PFSK-1 (cell line): ENCODE measurements around the gene KLHDC7A.

Experiments
- POLR2AphosphoS5 ChIP-seq: IDR thresholded peaks from 2 replicates; pipeline ENCODE4 v1.6.1; 2012; ENCODE audit warnings: low read depth, mild to moderate bottlenecking, control low read depth, low read length, moderate library complexity
- SIN3A ChIP-seq: IDR thresholded peaks from 2 replicates; pipeline ENCODE4 v1.6.1; 2012; ENCODE audit warnings: mild to moderate bottlenecking, low read length, moderate library complexity, borderline replicate concordance; ENCODE audit not compliant: insufficient read depth
- TAF1 ChIP-seq: IDR thresholded peaks from 2 replicates; pipeline ENCODE4 v1.6.1; 2012; ENCODE audit warnings: low read length, control low read depth, borderline replicate concordance; ENCODE audit not compliant: insufficient read depth
- TF ChIP-seq, protein P1 (sequence below), 2 experiments: IDR thresholded peaks; 2 replicates each; pipeline versions ENCODE4 v1.6.1 to v1.8.0; 2011 to 2012; ENCODE audit warnings: low read depth in 2 of 2, low read length in 2 of 2, control low read depth in 1 of 2, inconsistent platforms in 1 of 2, mild to moderate bottlenecking in 1 of 2, moderate library complexity in 1 of 2; ENCODE audit not compliant: insufficient read depth in 1 of 2

DNA sequence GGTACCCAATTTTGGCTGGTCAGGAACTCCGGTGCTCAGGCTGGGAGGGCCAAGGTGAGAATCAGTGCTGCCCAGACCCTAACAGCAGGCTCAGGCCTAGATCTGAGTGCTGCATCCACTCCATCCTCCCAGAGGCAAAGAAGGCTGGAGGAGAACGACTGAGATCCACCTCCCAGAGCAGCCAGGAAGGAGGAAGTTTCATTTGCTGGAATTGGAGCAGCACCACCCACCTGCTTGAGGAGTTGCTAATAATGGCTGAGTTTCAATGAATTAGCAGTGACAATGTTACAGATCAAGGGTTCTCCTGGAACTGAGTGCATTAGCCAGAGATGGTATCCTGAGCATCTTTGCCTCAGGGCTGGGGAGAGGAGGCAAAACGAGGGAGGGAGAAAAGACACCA is 46.7 kb upstream of the KLHDC7A start:
- no peak for TF ChIP-seq POLR2AphosphoS5
- no peak for TF ChIP-seq SIN3A
- TF ChIP-seq, protein P1, sequence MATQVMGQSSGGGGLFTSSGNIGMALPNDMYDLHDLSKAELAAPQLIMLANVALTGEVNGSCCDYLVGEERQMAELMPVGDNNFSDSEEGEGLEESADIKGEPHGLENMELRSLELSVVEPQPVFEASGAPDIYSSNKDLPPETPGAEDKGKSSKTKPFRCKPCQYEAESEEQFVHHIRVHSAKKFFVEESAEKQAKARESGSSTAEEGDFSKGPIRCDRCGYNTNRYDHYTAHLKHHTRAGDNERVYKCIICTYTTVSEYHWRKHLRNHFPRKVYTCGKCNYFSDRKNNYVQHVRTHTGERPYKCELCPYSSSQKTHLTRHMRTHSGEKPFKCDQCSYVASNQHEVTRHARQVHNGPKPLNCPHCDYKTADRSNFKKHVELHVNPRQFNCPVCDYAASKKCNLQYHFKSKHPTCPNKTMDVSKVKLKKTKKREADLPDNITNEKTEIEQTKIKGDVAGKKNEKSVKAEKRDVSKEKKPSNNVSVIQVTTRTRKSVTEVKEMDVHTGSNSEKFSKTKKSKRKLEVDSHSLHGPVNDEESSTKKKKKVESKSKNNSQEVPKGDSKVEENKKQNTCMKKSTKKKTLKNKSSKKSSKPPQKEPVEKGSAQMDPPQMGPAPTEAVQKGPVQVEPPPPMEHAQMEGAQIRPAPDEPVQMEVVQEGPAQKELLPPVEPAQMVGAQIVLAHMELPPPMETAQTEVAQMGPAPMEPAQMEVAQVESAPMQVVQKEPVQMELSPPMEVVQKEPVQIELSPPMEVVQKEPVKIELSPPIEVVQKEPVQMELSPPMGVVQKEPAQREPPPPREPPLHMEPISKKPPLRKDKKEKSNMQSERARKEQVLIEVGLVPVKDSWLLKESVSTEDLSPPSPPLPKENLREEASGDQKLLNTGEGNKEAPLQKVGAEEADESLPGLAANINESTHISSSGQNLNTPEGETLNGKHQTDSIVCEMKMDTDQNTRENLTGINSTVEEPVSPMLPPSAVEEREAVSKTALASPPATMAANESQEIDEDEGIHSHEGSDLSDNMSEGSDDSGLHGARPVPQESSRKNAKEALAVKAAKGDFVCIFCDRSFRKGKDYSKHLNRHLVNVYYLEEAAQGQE (IDR thresholded peaks at IDR 0.05; ENCODE audit: insufficient read depth in 1 of 2, low read depth in 2 of 2, low read length in 2 of 2): no peak
- TF ChIP-seq TAF1: no peak
